ENCODE results near the gene BCL2.
"Not testable (repeated sequence)": the region's sequence is repeated elsewhere in the genome, so short reads cannot be mapped to it uniquely, and the experiment has no call there.

BCL2 gene

GRCh38 chr18:63232826-63233225 is 86.7 kb downstream of the BCL2 start:
- DNase-seq: no peak

- DNase-seq: no peak
These were observed 89.6 kb downstream of the BCL2 start for GRCh38 chr18:63229971-63230370.

GRCh38 chr18:63225434-63225833 is 94.1 kb downstream of the BCL2 start:
- DNase-seq: no peak

GRCh38 chr18:63224630-63225029 is 94.9 kb downstream of the BCL2 start:
- no peak for DNase-seq

GRCh38 chr18:63223837-63224236 is 95.7 kb downstream of the BCL2 start:
- no peak for DNase-seq

GRCh38 chr18:63220903-63221302 is 98.7 kb downstream of the BCL2 start:
- DNase-seq: no peak

GRCh38 chr18:63218472-63218871 is 101.1 kb downstream of the BCL2 start:
- DNase-seq: no peak

- no peak for DNase-seq
These were observed 102.9 kb downstream of the BCL2 start for GRCh38 chr18:63216516-63217311.

GRCh38 chr18:63213936-63214671 is 105.5 kb downstream of the BCL2 start:
- no peak for DNase-seq

GRCh38 chr18:63213331-63213900 is 106.2 kb downstream of the BCL2 start:
- no peak for DNase-seq

GRCh38 chr18:63210521-63210920 is 109.0 kb downstream of the BCL2 start:
- DNase-seq: no peak

- no peak for DNase-seq
These were observed 110.9 kb downstream of the BCL2 start for GRCh38 chr18:63208676-63209075.

GRCh38 chr18:63207835-63208234 is 111.7 kb downstream of the BCL2 start:
- DNase-seq: peak; percentile 50

GRCh38 chr18:63207143-63207790 is 112.3 kb downstream of the BCL2 start:
- DNase-seq: peak; percentile 91

GRCh38 chr18:63206433-63207142 is 113.0 kb downstream of the BCL2 start:
- DNase-seq: no peak

GRCh38 chr18:63205791-63206252 is 113.7 kb downstream of the BCL2 start:
- DNase-seq: no peak

- DNase-seq: no peak
These were observed 116.1 kb downstream of the BCL2 start for GRCh38 chr18:63203497-63203896.

GRCh38 chr18:63202828-63203227 is 116.7 kb downstream of the BCL2 start:
- no peak for DNase-seq

GRCh38 chr18:63201456-63201855 is 118.1 kb downstream of the BCL2 start:
- not testable (repeated sequence) for DNase-seq

- no peak for DNase-seq
These were observed 119.8 kb downstream of the BCL2 start for GRCh38 chr18:63199743-63200241.

- DNase-seq: no peak
These were observed 120.5 kb downstream of the BCL2 start for GRCh38 chr18:63198868-63199742.
